IPS DF 6.9 (cell line): ENCODE results near the gene CTSV.
"Not testable (repeated sequence)": the region's sequence is repeated elsewhere in the genome, so short reads cannot be mapped to it uniquely, and the experiment has no call there.

Source experiments
- DNase-seq: peaks from one replicate; pipeline ENCODE4 v3.0.0-alpha.2; 2013; ENCODE audit warnings: low read depth, low spot score
- H3K27ac ChIP-seq: one replicate; pipeline ENCODE4 v1.5.1; 2013; ENCODE audit warnings: low read length, control low read depth
- H3K27me3 ChIP-seq: 2 replicates; pipeline ENCODE4 v1.6.1; 2013; ENCODE audit warnings: mild to moderate bottlenecking, low read length; ENCODE audit not compliant: control insufficient read depth, insufficient read depth
- H3K36me3 ChIP-seq: 2 replicates; pipeline ENCODE4 v1.6.1; 2013; ENCODE audit warnings: low read length; ENCODE audit not compliant: control insufficient read depth, insufficient read depth
- H3K4me1 ChIP-seq: 2 replicates; pipeline ENCODE4 v1.6.1; 2013; ENCODE audit warnings: low read length; ENCODE audit not compliant: control insufficient read depth, insufficient read depth
- H3K4me3 ChIP-seq: 2 replicates; pipeline ENCODE4 v1.5.1; 2013; ENCODE audit warnings: mild to moderate bottlenecking, low read length
- H3K9me3 ChIP-seq: 2 replicates; pipeline ENCODE4 v1.6.1; 2013; ENCODE audit warnings: low read length, inconsistent platforms; ENCODE audit not compliant: control insufficient read depth, insufficient read depth
- WGBS: extraction: QIAGEN DNeasy Blood & Tissue Kit; methylation state at CpG from one replicate; pipeline ENCODE4 v1.1.7; 2013; ENCODE audit warnings: mixed read lengths, missing lambda C conversion rate; ENCODE audit not compliant: insufficient read length, insufficient coverage; 5-methylcytosine and 5-hydroxymethylcytosine counted together

The CTSV gene

DNA sequence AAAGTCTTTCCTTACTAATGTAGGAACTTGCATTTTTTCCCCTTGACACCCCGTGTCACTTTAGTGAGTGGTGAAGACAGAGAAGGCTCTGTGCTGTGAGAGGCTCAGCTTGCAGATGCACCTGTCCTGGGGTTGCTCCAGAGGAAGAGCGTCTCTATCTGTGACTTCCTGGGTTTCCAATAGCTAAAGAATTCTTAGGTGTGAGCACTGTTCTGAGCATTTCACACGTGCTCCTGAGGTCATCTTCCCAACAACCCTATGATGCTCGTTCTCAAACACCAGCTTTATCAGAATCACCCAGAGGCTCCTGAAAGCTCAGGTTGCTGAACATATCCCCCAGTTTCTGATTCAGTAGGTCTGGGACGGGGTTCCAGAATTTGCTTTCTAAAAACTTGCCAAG lies 6.4 kb upstream of the CTSV start:
- no CpG with 5 or more reads among the region's 5 CpGs for WGBS
- Histone ChIP-seq H3K36me3 (no peaks in the 10 kb centered on the region), H3K27me3 (no peaks in the 10 kb centered on the region), H3K4me1 (peaks cover 6% of the 10 kb centered on the region), H3K27ac (no peak overlapping the region), H3K4me3 (no peak overlapping the region), H3K9me3 (no peaks in the 10 kb centered on the region)
- DNase-seq: no peak

DNA sequence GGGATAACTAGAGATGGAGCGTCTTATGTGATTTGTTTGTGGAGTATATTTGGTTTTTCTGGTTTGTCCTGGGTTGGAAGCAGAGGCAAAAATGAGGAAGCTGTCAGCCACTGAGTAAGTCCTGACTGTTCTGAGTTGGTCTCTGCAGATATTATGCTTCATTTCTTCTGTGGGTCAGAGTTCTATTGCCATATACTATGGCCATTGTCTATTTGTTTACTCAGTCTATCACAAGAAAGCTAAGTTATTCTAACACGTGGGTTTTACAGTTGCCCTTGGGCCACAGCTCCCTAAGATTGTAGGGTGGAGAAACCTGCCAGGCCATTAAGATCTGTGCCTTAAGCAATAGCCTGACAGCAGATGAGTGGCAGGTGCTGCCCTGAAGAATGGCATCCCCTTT lies 3.0 kb upstream of the CTSV start:
- no peak overlapping the region for H3K4me3 ChIP-seq
- H3K4me1 ChIP-seq: peaks cover 6% of the 10 kb centered on the region
- H3K27me3 ChIP-seq: peaks cover 2% of the 10 kb centered on the region; the same call in 1 of the 2 replicates
- no peak for DNase-seq
- no CpG with 5 or more reads among the region's 2 CpGs for WGBS
- H3K9me3 ChIP-seq: no peaks in the 10 kb centered on the region
- H3K27ac ChIP-seq: no peak overlapping the region
- no peaks in the 10 kb centered on the region; the same call in 1 of the 2 replicates for H3K36me3 ChIP-seq

DNA sequence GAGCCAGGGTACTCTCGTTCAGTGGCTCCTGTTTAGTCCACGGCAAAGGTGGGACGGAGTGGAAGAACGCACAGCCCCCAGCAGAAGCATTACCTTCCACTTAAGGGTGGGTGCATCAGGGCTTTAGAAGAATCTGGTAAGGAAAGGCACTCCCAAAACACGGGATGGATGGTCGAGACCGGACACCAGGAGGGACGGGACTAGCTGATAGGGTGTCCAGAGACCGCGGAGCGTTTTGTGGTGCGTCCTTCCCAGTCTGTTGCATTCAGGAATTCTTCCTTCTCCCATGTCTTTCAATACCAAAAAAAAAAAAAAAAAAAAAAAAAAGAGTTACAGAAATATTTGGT lies 545 bp upstream of the CTSV start:
- Histone ChIP-seq H3K27ac (no peak overlapping the region), H3K36me3 (no peaks in the 10 kb centered on the region; the same call in 1 of the 2 replicates), H3K4me1 (no peaks in the 10 kb centered on the region), H3K9me3 (no peaks in the 10 kb centered on the region), H3K27me3 (peaks cover 2% of the 10 kb centered on the region; the same call in 1 of the 2 replicates), H3K4me3 (peak overlapping the region; percentile 57; the same call in 1 of the 2 replicates)
- no CpG with 5 or more reads among the region's 12 CpGs for WGBS
- no peak for DNase-seq

DNA sequence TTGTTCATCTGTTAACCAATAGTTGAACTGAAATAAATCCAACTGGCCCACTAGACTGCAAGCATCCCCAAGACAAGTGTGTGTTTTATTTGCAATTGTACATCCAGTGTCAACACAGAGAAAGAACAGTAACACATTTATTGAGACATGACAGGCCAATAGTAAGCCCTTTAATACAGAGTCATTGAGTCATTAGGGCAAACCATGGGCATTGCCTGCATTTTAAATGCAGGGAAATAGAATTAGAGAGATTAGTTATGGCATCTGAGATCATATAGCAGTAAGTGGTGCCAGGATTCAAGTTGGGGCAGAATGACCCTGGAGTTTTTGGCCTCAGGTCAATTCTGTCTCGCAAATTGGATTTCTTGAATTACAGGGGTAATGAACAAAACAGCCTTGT lies 15.4 kb downstream of the CTSV start:
- not testable (repeated sequence) for H3K36me3 ChIP-seq, H3K4me3 ChIP-seq, H3K27me3 ChIP-seq, DNase-seq, H3K27ac ChIP-seq, H3K4me1 ChIP-seq, H3K9me3 ChIP-seq
- no CpG with 5 or more reads among the region's 1 CpG for WGBS

DNA sequence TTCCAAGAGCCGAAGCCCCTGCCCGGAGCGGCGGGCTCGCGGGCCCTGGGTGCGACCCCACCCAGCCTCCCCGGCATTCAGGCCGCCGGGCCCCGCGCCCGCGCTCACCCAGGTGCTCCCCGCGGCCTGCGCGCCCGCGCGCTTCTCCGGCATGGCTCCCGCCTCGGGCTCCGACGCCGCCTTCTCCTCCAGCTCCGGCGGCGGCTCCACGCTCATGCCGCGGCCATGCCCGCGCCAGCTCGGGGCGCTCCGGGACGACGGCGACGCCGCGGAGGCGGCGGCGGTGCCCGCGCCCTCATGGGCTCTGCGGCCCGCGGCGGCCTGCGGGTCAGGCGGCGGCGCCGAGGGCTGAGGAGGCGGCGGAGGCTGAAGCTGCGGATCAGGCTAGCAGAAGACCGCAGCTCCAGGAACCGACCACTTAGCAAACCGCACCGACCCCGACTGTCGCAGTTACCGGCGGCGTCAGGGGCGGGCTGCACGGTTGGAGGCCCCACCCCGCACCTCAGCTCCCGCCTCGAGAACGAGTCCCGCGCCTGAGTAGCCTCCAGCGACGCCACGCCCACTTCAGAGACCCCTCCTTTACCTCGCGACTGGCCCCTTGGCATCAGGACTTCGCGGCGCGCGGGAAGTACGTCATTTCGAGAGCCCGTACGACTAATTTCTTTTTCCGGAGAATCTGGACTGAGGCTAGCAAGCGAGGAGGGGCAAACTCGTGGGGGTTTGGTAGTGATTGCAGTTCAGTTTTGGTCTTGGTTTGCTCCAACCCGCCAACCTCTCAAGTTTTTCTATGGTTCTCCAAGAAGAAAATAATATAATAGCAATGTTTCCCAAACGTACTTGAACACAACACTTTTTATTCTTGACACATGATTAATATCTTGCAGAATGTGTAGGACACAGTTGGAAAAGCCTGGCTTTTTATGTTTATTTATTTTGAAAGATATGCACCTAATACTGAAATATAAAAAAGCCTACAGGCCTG lies 25.5 kb downstream of the CTSV start:
- not testable (repeated sequence) for DNase-seq, H3K4me1 ChIP-seq, H3K27me3 ChIP-seq, H3K9me3 ChIP-seq, H3K27ac ChIP-seq, H3K36me3 ChIP-seq
- WGBS: no CpG with 5 or more reads among the region's 97 CpGs
- peak overlapping the region; percentile 77; the same call in 1 of the 2 replicates for H3K4me3 ChIP-seq

DNA sequence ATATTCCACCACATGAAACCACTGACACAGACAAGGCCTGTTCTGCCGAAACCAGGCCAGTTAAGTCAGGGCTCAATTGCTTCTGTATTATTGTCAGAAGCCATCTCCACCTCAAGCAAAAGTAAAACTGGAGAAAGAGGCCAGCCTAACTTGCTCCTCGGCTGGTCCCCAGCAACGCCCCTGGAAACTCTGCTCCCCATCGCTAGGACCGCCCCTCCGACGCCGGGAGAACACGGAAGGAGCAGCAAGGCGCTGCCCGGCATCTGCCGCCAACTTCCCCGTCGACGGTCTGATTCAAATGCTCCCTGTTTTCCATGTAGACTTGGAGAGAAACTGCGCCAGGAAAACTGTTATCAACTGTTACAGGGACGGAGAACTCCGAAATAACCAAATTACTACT lies 26.3 kb downstream of the CTSV start:
- H3K36me3 ChIP-seq, H3K9me3 ChIP-seq, H3K27ac ChIP-seq, H3K27me3 ChIP-seq, DNase-seq, H3K4me1 ChIP-seq: not testable (repeated sequence)
- H3K4me3 ChIP-seq: peak overlapping the region; percentile 77; the same call in 1 of the 2 replicates
- no CpG with 5 or more reads among the region's 18 CpGs for WGBS

DNA sequence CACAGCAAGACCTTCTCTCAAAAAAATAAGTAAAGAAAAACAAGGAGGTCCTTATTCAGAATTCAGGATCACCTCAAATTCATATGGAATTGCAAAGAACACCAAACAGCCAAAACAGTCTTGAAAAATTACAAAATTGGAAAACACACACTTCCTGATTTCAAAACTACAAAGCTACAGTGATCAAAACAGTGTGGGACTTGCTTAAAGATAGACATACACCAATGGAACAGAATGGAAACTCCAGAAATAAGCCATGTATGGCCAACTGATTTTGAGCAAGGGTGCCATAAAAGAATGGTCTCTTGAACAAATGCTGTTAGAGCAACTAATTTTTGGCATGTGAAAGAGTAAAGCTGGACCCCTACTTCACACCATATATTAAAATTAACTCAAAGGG lies 36.7 kb downstream of the CTSV start:
- not testable (repeated sequence) for DNase-seq, H3K36me3 ChIP-seq, H3K27me3 ChIP-seq, H3K9me3 ChIP-seq, H3K4me1 ChIP-seq, H3K27ac ChIP-seq, H3K4me3 ChIP-seq

DNA sequence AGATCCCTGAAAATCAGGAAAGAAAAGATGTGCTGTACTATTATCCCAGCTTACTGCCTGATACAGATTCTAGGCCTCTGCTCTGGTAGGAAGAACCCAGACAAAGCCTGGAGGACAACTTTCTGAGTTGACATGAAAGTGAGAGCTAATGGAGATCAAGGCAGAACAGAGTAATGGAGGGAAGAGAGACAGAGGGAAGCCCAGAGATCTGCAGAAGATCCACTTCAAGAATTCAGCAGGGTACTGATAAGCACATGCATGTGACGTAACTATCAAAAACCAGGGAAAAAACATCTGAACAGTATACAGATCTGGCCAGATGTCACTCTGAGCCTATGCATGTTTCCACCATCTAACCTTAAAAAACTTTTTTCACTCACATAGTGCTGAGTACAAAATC lies 37.6 kb downstream of the CTSV start:
- DNase-seq, H3K9me3 ChIP-seq, H3K4me3 ChIP-seq, H3K36me3 ChIP-seq, H3K27me3 ChIP-seq, H3K27ac ChIP-seq, H3K4me1 ChIP-seq: not testable (repeated sequence)
- no CpG with 5 or more reads among the region's 1 CpG for WGBS

DNA sequence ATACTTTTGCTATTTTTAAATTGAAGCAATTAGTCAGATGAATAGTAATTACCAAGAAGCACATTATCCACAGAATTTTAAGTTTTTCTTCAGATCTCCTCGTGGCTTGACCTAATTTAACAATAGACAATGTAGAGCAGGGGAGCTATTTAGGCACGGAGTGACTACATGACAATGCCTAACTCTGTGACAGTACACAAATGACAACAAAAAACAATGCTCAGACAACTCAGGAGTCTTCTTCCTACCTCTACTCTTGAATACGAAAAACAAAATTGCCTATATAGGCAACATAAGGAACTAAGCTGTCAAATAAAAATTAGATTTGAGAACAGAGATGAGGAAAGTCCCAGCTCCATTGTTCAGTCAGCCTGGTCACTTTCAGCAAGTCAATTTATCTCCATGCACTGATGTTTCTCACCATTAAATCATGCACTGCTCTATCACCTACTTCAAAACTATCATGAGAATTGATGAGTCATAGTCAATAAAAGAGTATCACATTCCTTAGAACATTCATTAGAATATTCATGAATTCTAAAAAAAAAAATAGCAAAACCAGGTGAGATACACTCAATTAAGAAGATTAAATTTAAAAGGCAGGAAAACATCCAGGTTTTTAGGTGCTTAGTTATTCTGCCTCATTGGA lies 38.7 kb downstream of the CTSV start:
- H3K36me3 ChIP-seq, H3K4me1 ChIP-seq, DNase-seq, H3K9me3 ChIP-seq, H3K4me3 ChIP-seq, H3K27ac ChIP-seq, H3K27me3 ChIP-seq: not testable (repeated sequence)
- WGBS: no CpG with 5 or more reads among the region's 3 CpGs

DNA sequence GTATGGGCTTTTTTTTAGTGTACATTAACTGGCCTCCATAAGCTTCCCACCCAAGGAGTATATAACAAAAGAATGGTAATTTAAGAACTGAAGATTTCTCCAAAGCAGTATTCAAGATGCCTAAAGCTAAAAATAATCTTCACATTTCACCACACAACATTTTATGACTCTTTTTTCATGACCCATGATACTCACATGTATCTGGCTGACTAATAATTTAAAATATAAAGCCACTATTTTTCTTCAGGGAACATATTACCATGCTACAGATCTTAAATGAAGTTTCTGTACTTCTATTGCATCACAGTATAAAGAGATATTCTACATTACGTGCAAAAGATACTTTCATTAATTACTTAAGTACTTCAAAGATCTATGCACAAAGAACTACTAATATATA lies 39.2 kb downstream of the CTSV start:
- H3K27me3 ChIP-seq, DNase-seq: not testable (repeated sequence)
- WGBS: no CpG with 5 or more reads among the region's 1 CpG

More for the DNA sequence above, 39.2 kb downstream of the CTSV start:
- H3K4me1 ChIP-seq, H3K9me3 ChIP-seq, H3K27ac ChIP-seq, H3K36me3 ChIP-seq, H3K4me3 ChIP-seq: not testable (repeated sequence)
